Measurements from ENCODE around the gene PHLDA3.

DNA sequence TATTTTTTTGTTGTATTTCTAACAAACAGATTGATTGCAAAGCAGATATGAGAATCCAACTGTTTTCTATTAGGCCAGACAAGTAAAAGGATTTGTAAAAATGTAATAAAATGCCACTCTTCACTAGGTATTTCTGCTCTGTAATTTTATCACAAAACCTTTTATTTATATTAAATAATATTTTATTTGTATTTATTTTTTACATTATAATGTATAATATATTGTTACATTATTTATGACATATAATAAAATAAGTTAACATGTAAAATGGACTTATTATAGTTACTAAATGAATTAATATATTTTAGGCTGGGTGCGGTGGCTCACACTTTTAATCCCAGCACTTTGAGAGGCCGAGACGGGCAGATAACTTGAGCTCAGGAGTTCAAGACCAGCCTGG, 34.7 kb downstream of the PHLDA3 start:
- TF ChIP-seq EZH2phosphoT487 (IDR thresholded peaks at IDR 0.05; ENCODE audit: low read length) = no peak
- TF ChIP-seq, protein P1, sequence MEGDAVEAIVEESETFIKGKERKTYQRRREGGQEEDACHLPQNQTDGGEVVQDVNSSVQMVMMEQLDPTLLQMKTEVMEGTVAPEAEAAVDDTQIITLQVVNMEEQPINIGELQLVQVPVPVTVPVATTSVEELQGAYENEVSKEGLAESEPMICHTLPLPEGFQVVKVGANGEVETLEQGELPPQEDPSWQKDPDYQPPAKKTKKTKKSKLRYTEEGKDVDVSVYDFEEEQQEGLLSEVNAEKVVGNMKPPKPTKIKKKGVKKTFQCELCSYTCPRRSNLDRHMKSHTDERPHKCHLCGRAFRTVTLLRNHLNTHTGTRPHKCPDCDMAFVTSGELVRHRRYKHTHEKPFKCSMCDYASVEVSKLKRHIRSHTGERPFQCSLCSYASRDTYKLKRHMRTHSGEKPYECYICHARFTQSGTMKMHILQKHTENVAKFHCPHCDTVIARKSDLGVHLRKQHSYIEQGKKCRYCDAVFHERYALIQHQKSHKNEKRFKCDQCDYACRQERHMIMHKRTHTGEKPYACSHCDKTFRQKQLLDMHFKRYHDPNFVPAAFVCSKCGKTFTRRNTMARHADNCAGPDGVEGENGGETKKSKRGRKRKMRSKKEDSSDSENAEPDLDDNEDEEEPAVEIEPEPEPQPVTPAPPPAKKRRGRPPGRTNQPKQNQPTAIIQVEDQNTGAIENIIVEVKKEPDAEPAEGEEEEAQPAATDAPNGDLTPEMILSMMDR (IDR thresholded peaks at IDR 0.05; ENCODE audit: low read length) = no peak
- no peak for TF ChIP-seq EZH2 (optimal IDR thresholded peaks at IDR 0.05; ENCODE audit: low read depth, low read length)

All from MM.1S (cell line).